Activated CD4-positive, alpha-beta T cell treated with anti-CD3 and anti-CD28 coated beads for 36 hours (primary cell): ENCODE results near the gene ARHGDIA. TPM values are rescaled to one million over a fixed set of nuclear protein-coding genes. Genes with fewer than 3 reads are reported as not detected.
A peak's percentile ranks its signal among the peaks of the same experiment; 100 is the strongest.
"Not testable (repeated sequence)": the region's sequence is repeated elsewhere in the genome, so short reads cannot be mapped to it uniquely, and the experiment has no call there.

Source experiments
- ATAC-seq: fragments of 200-7000 bp; cut with Tn5 transposase; one replicate; pipeline ENCODE4 v1.10.0; 2021; ENCODE audit warnings: mild to moderate bottlenecking, moderate library complexity
- CTCF ChIA-PET: fragments of 350-600 bp; sonication (Branson Sonifier 250); formaldehyde crosslinking; loops from one replicate; lab custom pipeline; 2021; ENCODE audit warnings: antibody characterized with exemption; lab: Charles Lee
- POLR2A ChIA-PET: fragments of 350-600 bp; sonication (Branson Sonifier 250); formaldehyde crosslinking; loops from one replicate; lab custom pipeline; 2021; ENCODE audit warnings: antibody characterized with exemption, inconsistent platforms; lab: Charles Lee
- DNase-seq: peaks from one replicate; pipeline ENCODE4 v3.0.0-alpha.2; 2020
- H3K27ac Mint-ChIP-seq: one replicate; pipeline ENCODE4 v1.8.0; 2021; ENCODE audit warnings: mixed read lengths
- H3K27me3 Mint-ChIP-seq: one replicate; pipeline ENCODE4 v1.8.0; 2021; ENCODE audit warnings: mixed read lengths
- H3K36me3 Mint-ChIP-seq: one replicate; pipeline ENCODE4 v1.8.0; 2021; ENCODE audit warnings: low read depth, mixed read lengths
- H3K4me1 Mint-ChIP-seq: one replicate; pipeline ENCODE4 v1.8.0; 2021; ENCODE audit warnings: mixed read lengths
- H3K4me3 Mint-ChIP-seq: one replicate; pipeline ENCODE4 v1.8.0; 2021; ENCODE audit warnings: mild to moderate bottlenecking, moderate library complexity, mixed read lengths
- H3K9me3 Mint-ChIP-seq: one replicate; pipeline ENCODE4 v1.8.0; 2021; ENCODE audit warnings: low read depth, mixed read lengths
- intact Hi-C, 2 experiments: fragments of 100-400 bp; cut with DNase I in 1 of 2; cut with micrococcal nuclease in 1 of 2; formaldehyde crosslinking; loops; one replicate each; pipeline versions ENCODE4 v1.14.2 to v1.15.1; 2022 to 2024; cut with DNase I, micrococcal nuclease
- total RNA-seq, 2 experiments: library from RNA; stranded (reverse); gene quantifications; one replicate each; pipeline ENCODE4 v1.2.3, GENCODE V29; 2021

ARHGDIA gene
- total RNA-seq, 2 experiments from 2014 or later: 513 to 661 TPM

DNA sequence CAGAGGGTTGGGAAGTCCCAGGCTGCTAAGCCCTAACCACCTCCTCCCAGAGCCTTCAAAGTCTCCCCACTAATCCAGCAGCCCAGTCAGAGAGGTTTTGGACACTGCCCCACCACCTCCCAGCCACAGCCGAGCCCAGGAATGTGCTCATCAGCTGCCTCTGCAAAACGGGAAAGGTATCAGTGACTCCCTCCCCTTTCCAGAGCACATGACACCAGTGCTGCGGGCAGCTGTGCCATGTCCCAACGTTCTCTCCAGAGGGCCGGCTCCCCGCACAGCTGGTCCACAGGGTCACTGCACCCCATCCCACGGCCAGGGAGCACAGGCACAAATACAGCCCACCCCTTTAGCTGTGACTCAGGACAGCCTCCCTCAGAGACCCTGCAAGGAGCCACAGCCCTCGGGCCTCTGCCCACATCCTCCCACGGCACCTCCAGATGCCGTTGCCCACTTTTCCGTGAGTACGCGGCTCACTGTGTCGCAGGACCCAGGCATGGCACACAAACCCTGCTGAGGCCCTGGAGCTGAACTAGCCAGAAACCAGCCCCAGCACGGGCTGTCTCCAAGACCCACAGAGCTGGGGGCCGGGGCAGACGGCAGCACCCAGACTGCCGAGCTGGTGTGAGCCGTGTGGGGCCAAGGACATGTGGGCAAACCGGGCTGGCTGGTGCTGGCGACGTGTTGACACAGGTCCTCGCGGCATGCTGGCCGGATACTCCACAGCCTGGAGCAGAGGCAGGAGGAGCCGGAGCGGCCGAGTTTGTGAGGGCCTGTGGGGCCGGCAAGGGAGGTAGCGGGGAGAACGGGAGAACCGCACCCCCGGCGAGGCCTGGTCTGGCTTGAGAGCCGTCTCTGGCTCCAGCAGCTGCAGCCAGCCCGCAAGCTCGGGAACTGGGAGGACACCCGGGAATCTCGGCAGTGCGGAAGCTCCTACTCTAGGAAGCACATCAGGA, 30.0 kb downstream of the ARHGDIA start:
- ATAC-seq (no peak), DNase-seq (no peak)
- H3K36me3 Mint-ChIP-seq: peaks cover 22% of the 10 kb centered on the region
- CTCF ChIA-PET: no interaction called here
- no peaks in the 10 kb centered on the region for H3K4me1 Mint-ChIP-seq
- no peaks in the 10 kb centered on the region for H3K9me3 Mint-ChIP-seq
- POLR2A ChIA-PET: interaction anchor here (0.6 to 1.1 kb wide), 2 partner anchors 21 to 264 kb away, joined by 3 to 4 read pairs; no protein-coding TSS in a partner anchor
- H3K4me3 Mint-ChIP-seq: no peak overlapping the region
- intact Hi-C loops: no loop called here
- no peaks in the 10 kb centered on the region for H3K27me3 Mint-ChIP-seq
- no peak overlapping the region for H3K27ac Mint-ChIP-seq

DNA sequence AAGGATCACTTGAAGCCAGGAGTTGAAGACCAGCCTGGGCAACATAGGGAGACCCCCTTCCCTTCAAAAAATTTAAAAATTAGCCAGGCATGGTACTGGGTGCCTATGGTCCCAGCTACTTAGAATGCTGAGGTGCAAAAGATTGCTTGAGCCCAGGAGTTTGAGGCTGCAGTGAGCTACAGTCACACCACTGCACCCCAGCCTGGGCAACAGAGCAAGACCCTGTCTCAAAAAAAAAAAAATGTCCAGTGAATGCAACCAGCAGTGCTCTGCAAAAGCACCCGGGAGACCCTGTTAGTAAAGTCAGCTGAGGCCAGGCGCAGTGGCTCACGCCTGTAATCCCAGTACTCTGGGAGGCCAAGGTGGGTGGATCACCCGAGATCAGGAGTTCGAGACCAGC, 31.1 kb downstream of the ARHGDIA start:
- not testable (repeated sequence) for H3K4me1 Mint-ChIP-seq

DNA sequence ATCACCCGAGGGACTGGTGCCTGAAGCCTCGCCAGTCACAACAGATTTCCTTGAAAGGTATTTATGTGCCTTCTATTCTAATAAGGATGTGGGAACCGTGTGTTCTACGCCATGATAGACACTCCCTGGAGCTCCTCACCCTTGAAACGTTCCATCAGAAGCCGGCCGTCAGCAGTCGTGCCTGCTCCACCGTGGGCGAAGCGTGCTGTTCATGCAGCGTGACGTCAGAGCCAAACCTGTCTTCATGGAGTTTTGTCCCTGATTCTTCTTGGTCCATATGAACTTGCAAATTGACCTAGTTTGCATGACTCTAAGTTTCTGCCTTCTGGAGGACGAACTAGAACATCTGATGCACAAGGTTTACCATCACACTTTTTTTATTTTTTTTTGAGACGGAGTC, 31.8 kb downstream of the ARHGDIA start:
- POLR2A ChIA-PET: no interaction called here
- Mint-ChIP-seq H3K36me3 (peaks cover 10% of the 10 kb centered on the region), H3K4me1 (peaks cover 2% of the 10 kb centered on the region), H3K27ac (no peak overlapping the region), H3K27me3 (no peaks in the 10 kb centered on the region), H3K4me3 (no peak overlapping the region), H3K9me3 (no peaks in the 10 kb centered on the region)
- no peak for ATAC-seq
- intact Hi-C loops: no loop called here
- no peak for DNase-seq
- CTCF ChIA-PET: no interaction called here

More for the DNA sequence above, 31.1 kb downstream of the ARHGDIA start:
- peaks cover 16% of the 10 kb centered on the region for H3K36me3 Mint-ChIP-seq
- H3K4me3 Mint-ChIP-seq, H3K27me3 Mint-ChIP-seq, DNase-seq, CTCF ChIA-PET, H3K27ac Mint-ChIP-seq, intact Hi-C loops, ATAC-seq, H3K9me3 Mint-ChIP-seq: not testable (repeated sequence)
- POLR2A ChIA-PET: interaction anchor here (0.6 kb wide), 1 partner anchor 45 kb away, joined by 4 read pairs; no protein-coding TSS in a partner anchor

DNA sequence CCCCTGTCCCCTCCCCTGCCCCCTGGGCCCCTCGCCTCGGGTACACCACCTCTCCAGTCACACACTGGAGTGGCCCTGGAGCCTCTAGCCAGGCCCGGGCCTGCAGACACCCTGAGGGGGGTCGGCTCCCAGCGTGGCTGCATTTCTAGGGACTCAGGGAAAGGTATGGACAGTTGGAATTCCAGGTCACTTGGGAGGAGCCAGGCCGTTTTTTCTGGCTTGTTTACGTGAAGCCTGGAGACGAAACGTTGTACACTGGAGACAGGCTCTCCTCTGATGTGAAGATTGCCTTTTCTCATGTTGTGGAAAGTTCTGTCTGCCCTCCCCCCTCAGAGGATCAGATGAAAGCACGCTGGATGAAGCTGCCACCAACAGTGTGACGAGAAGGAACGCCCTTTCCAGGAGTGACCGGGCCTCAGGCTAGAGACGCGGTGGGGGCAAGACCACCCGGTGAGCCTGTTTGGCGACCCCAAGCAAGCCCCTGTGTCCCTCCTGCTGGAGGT, 32.3 kb downstream of the ARHGDIA start:
- intact Hi-C loops: no loop called here
- ChIA-PET POLR2A (no interaction called here), CTCF (no interaction called here)
- H3K9me3 Mint-ChIP-seq: no peaks in the 10 kb centered on the region
- no peak overlapping the region for H3K27ac Mint-ChIP-seq
- peaks cover 8% of the 10 kb centered on the region for H3K36me3 Mint-ChIP-seq
- DNase-seq (no peak), ATAC-seq (no peak)
- no peak overlapping the region for H3K4me3 Mint-ChIP-seq
- peaks cover 2% of the 10 kb centered on the region for H3K4me1 Mint-ChIP-seq
- H3K27me3 Mint-ChIP-seq: no peaks in the 10 kb centered on the region

DNA sequence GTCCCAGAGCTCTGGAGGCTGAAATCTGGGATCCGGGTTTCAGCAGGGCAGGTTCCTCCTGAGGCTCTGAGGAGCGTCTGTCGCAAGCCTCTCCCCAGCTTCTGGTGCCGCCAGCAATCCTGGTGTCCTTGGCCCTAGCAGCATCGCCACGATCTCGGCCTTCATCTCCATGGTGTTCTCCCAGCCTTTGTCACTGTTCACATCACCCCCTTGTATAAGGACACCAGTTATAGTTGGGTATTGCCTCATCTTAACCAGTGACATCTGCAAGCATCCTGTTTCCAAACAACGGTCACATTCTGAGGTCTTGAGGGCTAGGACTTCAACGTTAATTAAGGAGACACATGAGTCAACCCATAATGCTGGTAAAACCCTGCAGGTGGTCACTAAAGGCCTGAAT, 33.5 kb downstream of the ARHGDIA start:
- Mint-ChIP-seq H3K27ac (no peak overlapping the region), H3K4me1 (peaks cover 2% of the 10 kb centered on the region), H3K36me3 (no peaks in the 10 kb centered on the region), H3K27me3 (no peaks in the 10 kb centered on the region), H3K9me3 (no peaks in the 10 kb centered on the region), H3K4me3 (no peak overlapping the region)
- DNase-seq: no peak
- POLR2A ChIA-PET: no interaction called here
- ATAC-seq: no peak
- intact Hi-C loops: no loop called here
- CTCF ChIA-PET: no interaction called here

DNA sequence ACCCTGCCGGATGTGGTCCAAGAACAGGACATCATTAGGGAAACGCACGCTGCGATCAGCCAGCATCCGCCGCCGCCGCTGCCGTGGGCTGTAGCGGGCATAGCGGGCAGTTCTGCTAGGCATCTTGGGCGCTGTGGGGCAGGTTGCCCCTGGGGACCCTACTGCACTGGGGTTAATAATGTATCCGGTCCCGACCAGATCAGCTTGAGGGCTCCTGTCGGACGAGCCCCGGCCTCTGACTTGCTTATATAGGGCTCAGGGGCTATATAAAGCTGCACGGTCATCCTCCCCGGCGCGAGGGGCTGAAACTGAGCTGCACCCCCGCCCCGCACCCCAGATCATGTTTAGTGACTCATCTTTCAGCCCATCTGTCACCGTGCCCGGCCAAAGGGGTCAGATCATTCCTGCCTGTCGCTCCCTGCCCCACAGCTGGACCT, 36.3 kb downstream of the ARHGDIA start, which contains the start of gene PPP1R27:
Gene PPP1R27, minus strand, starts transcription at position 220 of the 437 bp plus-strand sequence. Its CDS starts 97 bp downstream, at position 123.
- CTCF ChIA-PET: no interaction called here

DNA sequence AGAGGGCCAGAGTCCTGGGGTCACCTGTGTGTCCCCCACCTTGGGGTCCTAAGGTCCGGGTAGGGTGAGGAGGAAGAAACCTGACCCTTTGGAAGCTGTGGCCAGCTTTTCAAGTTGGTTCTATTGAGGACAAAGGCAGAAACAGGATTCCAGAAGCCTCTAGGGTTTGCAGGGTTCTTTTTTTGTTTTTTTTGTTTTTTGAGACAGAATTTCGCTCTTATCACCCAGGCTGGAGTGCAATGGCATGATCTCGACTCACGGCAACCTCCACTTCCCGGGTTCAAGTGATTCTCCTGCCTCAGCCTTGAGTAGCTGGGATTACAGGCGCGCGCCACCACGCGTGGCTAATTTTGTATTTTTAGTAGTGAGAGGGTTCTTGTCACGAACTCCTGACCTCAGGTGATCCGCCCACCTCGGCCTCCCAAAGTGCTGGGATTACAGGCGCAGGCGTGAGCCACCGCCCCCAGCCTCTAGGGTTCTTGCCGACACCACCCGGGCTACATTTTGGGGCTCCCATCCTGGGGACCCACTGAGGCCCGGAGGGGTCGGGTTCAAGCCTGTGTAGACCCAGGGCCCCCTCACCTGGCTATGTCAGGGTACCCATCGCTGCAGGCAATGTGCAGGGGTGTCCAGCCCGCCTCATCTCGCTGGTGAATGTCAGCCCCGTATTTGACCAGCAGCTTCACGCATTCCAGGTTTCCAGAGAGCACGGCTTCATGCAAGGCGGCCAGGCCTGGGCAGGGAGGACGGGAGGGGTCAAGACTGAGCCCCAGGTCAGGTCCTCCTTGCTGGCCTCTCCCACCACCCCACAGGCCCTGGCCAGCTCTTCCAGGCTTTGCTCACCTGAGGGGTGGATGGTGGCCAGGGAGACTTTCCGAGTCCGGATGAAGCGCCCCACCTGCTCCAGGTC, 37.0 kb downstream of the ARHGDIA start:
- ChIA-PET POLR2A (interaction anchor here (1.1 to 1.7 kb wide), 2 partner anchors 16 to 39 kb away, joined by 3 to 6 read pairs; no protein-coding TSS in a partner anchor), CTCF (interaction anchor here (0.6 to 1.0 kb wide), 2 partner anchors 104 to 167 kb away, joined by 3 read pairs; no protein-coding TSS in a partner anchor)
- Mint-ChIP-seq H3K4me1 (peaks cover 17% of the 10 kb centered on the region), H3K9me3 (no peaks in the 10 kb centered on the region), H3K27me3 (no peaks in the 10 kb centered on the region), H3K4me3 (peak overlapping the region; percentile 84), H3K27ac (peak overlapping the region; percentile 85), H3K36me3 (peaks cover 4% of the 10 kb centered on the region)
- intact Hi-C loops: loop anchor here (1.0 to 5.0 kb wide), 21 partner anchors 26 to 539 kb away; partner anchors contain the start of genes ALYREF (in 1 of the 2), ANAPC11 (in 1 of the 2), ARHGDIA (in 1 of the 2) and ARL16 (in 1 of the 2)
- DNase-seq (no peak), ATAC-seq (no peak)

More for the DNA sequence above, 36.3 kb downstream of the ARHGDIA start, which contains the start of gene PPP1R27:
- no peaks in the 10 kb centered on the region for H3K9me3 Mint-ChIP-seq
- DNase-seq (no peak), ATAC-seq (no peak)
- peaks cover 4% of the 10 kb centered on the region for H3K36me3 Mint-ChIP-seq
- peak within 1 kb of the TSS; percentile 85 for H3K27ac Mint-ChIP-seq
- intact Hi-C loops: loop anchor here in 1 of 2 experiments (5.0 kb wide), 1 partner anchor 102 kb away; the partner anchor contains the start of gene PYCR1
- POLR2A ChIA-PET: no interaction called here
- H3K4me3 Mint-ChIP-seq: peak within 1 kb of the TSS; percentile 84
- H3K4me1 Mint-ChIP-seq: peaks cover 17% of the 10 kb centered on the region
- H3K27me3 Mint-ChIP-seq: no peaks in the 10 kb centered on the region

DNA sequence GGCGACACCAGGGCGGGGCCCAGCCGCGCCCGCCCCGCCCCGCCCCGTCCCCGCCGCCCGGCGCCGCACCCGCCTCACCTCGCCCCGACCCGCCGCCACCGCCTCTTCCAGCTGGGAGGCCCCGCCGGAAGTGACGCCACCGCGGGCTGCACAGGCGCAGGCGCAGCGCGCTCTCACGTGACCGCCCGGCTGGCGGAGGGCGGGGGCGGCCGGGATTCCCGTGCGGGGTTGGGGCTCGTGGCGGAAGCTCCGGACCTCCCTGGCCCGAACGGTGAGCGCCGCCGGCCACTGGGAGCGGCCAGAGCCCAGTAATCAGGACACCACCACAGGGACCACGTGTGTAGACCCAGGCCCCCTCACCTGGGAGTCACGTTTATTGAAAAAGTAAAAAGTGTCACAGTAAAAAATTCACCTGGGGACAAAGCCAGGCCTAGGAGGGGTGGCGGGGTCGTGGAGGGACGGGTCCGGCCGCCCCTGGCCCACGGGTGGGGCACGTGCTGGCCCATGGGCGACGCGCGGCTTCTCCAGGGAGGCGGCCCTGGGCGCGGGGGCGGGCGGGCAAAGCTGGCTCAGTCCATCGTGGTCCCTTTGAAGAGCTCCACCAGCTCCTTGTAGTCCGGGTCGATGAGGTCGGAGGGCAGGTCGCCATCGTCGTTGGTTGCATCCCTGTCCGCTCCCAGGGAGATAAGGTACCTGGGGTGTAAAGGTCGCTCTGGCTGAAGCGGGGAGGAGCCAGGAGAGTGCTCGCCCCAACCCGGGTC, 37.8 kb downstream of the ARHGDIA start, which contains the start of gene MCRIP1:
Gene MCRIP1, minus strand, starts transcription at position 132 of the 761 bp plus-strand sequence. CDS start 8,785 bp downstream, outside the sequence.
- H3K27me3 Mint-ChIP-seq: no peaks in the 10 kb centered on the region
- intact Hi-C loops: loop anchor here (1.0 to 5.0 kb wide), 21 partner anchors 27 to 538 kb away; partner anchors contain the start of genes ALYREF (in 1 of the 2), ANAPC11 (in 1 of the 2), ARHGDIA (in 1 of the 2) and ARL16 (in 1 of the 2)
- H3K9me3 Mint-ChIP-seq: no peaks in the 10 kb centered on the region
- ATAC-seq (peak; percentile 78), DNase-seq (peak; percentile 98)
- H3K27ac Mint-ChIP-seq: peak within 1 kb of the TSS; percentile 91
- POLR2A ChIA-PET: interaction anchor here (1.1 to 1.7 kb wide), 2 partner anchors 17 to 40 kb away, joined by 3 to 6 read pairs; no protein-coding TSS in a partner anchor
- peaks cover 4% of the 10 kb centered on the region for H3K36me3 Mint-ChIP-seq
- H3K4me1 Mint-ChIP-seq: peaks cover 17% of the 10 kb centered on the region
- CTCF ChIA-PET: interaction anchor here (0.6 to 1.0 kb wide), 3 partner anchors 103 to 314 kb away, joined by 3 read pairs; no protein-coding TSS in a partner anchor
- peak within 1 kb of the TSS; percentile 87 for H3K4me3 Mint-ChIP-seq

DNA sequence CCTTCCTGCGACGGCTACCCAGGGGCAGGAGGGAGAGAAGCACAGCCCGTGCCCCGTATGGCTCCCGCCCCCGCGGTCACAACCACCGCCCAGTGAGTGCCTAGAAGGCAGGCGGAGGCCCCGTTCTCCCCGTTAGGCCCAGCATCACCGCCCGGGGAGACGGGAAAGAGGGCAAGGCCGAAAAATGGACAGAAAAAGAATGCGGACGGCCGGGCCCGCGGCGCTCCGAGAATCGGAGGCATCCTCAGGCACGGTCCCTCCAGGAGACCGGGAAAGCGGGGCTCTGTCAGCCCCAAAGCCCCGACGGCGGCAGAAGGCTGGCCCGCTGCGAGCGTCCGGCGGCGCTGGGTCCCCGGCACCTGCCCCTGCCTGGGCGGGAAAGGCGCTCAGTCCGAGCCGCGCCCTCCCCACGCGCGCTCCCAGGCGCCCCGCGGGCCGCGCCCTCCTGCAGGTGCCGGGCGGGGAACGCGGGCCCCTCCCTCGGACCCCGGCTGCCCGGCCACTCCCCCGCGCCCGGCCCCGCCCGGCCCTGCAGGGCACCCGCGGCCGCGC, 38.5 kb downstream of the ARHGDIA start:
- ChIA-PET CTCF (no interaction called here), POLR2A (interaction anchor here (1.7 kb wide), 1 partner anchor 40 kb away, joined by 6 read pairs; no protein-coding TSS in a partner anchor)
- Mint-ChIP-seq H3K27ac (peak overlapping the region; percentile 91), H3K4me3 (peak overlapping the region; percentile 87), H3K4me1 (peaks cover 17% of the 10 kb centered on the region), H3K9me3 (no peaks in the 10 kb centered on the region), H3K27me3 (no peaks in the 10 kb centered on the region), H3K36me3 (peaks cover 4% of the 10 kb centered on the region)
- intact Hi-C loops: loop anchor here (1.0 to 5.0 kb wide), 24 partner anchors 28 to 609 kb away; partner anchors contain the start of genes P4HB (in 2 of the 2), ALYREF (in 1 of the 2), ANAPC11 (in 1 of the 2) and ARHGDIA (in 1 of the 2)
- DNase-seq: peak; percentile 76
- ATAC-seq: peak; percentile 41
